ENCODE measurements around the gene SPATA12.

GRCh38 chr3:57097536-57097935 is 37.1 kb downstream of the SPATA12 start:
- TF ChIP-seq POLR2AphosphoS5 (IDR thresholded peaks at IDR 0.05; ENCODE audit: low read depth, low read length) (no peak), TCF7L2 (IDR thresholded peaks at IDR 0.05; ENCODE audit: low read depth, low read length) (no peak)
- TF ChIP-seq, protein P1, sequence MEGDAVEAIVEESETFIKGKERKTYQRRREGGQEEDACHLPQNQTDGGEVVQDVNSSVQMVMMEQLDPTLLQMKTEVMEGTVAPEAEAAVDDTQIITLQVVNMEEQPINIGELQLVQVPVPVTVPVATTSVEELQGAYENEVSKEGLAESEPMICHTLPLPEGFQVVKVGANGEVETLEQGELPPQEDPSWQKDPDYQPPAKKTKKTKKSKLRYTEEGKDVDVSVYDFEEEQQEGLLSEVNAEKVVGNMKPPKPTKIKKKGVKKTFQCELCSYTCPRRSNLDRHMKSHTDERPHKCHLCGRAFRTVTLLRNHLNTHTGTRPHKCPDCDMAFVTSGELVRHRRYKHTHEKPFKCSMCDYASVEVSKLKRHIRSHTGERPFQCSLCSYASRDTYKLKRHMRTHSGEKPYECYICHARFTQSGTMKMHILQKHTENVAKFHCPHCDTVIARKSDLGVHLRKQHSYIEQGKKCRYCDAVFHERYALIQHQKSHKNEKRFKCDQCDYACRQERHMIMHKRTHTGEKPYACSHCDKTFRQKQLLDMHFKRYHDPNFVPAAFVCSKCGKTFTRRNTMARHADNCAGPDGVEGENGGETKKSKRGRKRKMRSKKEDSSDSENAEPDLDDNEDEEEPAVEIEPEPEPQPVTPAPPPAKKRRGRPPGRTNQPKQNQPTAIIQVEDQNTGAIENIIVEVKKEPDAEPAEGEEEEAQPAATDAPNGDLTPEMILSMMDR (IDR thresholded peaks at IDR 0.05), result no peak

Measured in Panc1 (cell line).